PC-3 (cell line): Measurements from ENCODE around the gene UBE2E1.

ENCODE experiments used
- EZH2 ChIP-seq: fragments of 300-600 bp; sonication (generic); IDR thresholded peaks from one replicate; pipeline ENCODE4 v1.6.1; 2017; ENCODE audit warnings: antibody characterized with exemption, mild to moderate bottlenecking, low read length; ENCODE audit not compliant: unreplicated experiment
- EZH2phosphoT487 ChIP-seq: fragments of 300-600 bp; sonication (generic); IDR thresholded peaks from 2 replicates; pipeline ENCODE4 v1.6.1; 2018; ENCODE audit warnings: mild to moderate bottlenecking, antibody characterized with exemption, low read length, borderline replicate concordance
- TF ChIP-seq, protein P1 (sequence below): fragments of 300-600 bp; sonication (generic); conservative IDR thresholded peaks from 2 replicates; pipeline ENCODE4 v1.5.1; 2017; ENCODE audit warnings: antibody characterized with exemption, low read depth, mild to moderate bottlenecking, low read length

GRCh38 chr3:23795096-23795495 is 10.7 kb upstream of the UBE2E1 start:
- TF ChIP-seq, protein P1, sequence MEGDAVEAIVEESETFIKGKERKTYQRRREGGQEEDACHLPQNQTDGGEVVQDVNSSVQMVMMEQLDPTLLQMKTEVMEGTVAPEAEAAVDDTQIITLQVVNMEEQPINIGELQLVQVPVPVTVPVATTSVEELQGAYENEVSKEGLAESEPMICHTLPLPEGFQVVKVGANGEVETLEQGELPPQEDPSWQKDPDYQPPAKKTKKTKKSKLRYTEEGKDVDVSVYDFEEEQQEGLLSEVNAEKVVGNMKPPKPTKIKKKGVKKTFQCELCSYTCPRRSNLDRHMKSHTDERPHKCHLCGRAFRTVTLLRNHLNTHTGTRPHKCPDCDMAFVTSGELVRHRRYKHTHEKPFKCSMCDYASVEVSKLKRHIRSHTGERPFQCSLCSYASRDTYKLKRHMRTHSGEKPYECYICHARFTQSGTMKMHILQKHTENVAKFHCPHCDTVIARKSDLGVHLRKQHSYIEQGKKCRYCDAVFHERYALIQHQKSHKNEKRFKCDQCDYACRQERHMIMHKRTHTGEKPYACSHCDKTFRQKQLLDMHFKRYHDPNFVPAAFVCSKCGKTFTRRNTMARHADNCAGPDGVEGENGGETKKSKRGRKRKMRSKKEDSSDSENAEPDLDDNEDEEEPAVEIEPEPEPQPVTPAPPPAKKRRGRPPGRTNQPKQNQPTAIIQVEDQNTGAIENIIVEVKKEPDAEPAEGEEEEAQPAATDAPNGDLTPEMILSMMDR = no peak
- no peak for TF ChIP-seq EZH2phosphoT487
- TF ChIP-seq EZH2 = no peak
